ENCODE results near the gene STRIT1.

GRCh38 chr3:155325263-155325835 is 31.9 kb upstream of the STRIT1 start:
- TF ChIP-seq CTCF (conservative IDR thresholded peaks at IDR 0.05; ENCODE audit: low read depth, low read length) (peak; percentile 57), EZH2 (IDR thresholded peaks at IDR 0.05; ENCODE audit: low read length, unreplicated experiment) (no peak)
